Small intestine (tissue), 7 donors: ENCODE measurements around the gene GNAS-AS1. TPM values are rescaled to one million over a fixed set of nuclear protein-coding genes. Genes with fewer than 3 reads are reported as not detected.

Experiments
- DNase-seq, 2 donors: peaks; one replicate each; pipeline versions ENCODE4 v3.0.0 to v3.0.0-alpha.2; 2013
- FAIRE-seq: peaks from 2 replicates; lab custom pipeline; 2012; peaks lifted over from hg19 to GRCh38; lab: Jason Lieb, UNC
- H3K27ac ChIP-seq, 3 donors: one replicate each; pipeline ENCODE4 v1.5.1; 2013; ENCODE audit warnings: low read length in 2 of 3, mild to moderate bottlenecking in 2 of 3, control low read depth in 1 of 3, inconsistent platforms in 1 of 3, low read depth in 1 of 3, moderate library complexity in 1 of 3
- H3K27me3 ChIP-seq, 3 donors: one replicate each; pipeline ENCODE4 v1.6.1; 2013; ENCODE audit warnings: low read length in 3 of 3, inconsistent platforms in 1 of 3; ENCODE audit not compliant: control insufficient read depth in 3 of 3, insufficient read depth in 3 of 3
- H3K36me3 ChIP-seq, 3 donors: one replicate each; pipeline ENCODE4 v1.6.1; 2013; ENCODE audit warnings: low read length in 3 of 3, inconsistent platforms in 1 of 3, low read depth in 1 of 3, mild to moderate bottlenecking in 1 of 3, moderate library complexity in 1 of 3; ENCODE audit not compliant: control insufficient read depth in 3 of 3, insufficient read depth in 2 of 3
- H3K4me1 ChIP-seq, 3 donors: one replicate each; pipeline ENCODE4 v1.6.1; 2013; ENCODE audit warnings: low read length in 2 of 3, inconsistent platforms in 1 of 3, low read depth in 1 of 3, mild to moderate bottlenecking in 1 of 3, moderate library complexity in 1 of 3; ENCODE audit not compliant: control insufficient read depth in 3 of 3, insufficient read depth in 2 of 3
- H3K4me3 ChIP-seq, 3 donors: one replicate each; pipeline ENCODE4 v1.5.1; 2013; ENCODE audit warnings: low read length in 3 of 3, control low read depth in 1 of 3, inconsistent platforms in 1 of 3, low read depth in 1 of 3, mild to moderate bottlenecking in 1 of 3, moderate library complexity in 1 of 3
- H3K9me3 ChIP-seq, 2 donors: one replicate each; pipeline ENCODE4 v1.6.1; 2013; ENCODE audit warnings: low read depth in 1 of 2, low read length in 1 of 2; ENCODE audit not compliant: control insufficient read depth in 2 of 2, insufficient read depth in 1 of 2
- WGBS, 3 donors: extraction: QIAGEN DNeasy Blood & Tissue Kit; methylation state at CpG; one replicate each; pipeline ENCODE4 v1.1.7; 2013; 5-methylcytosine and 5-hydroxymethylcytosine counted together
- polyA plus RNA-seq, 4 donors: library from polyadenylated mRNA; stranded (reverse) in 3 of 4; unstranded in 1 of 4; fragments of 200-250 nt in 3 of 4; fragments of 120-200 nt in 1 of 4; gene quantifications; one replicate each; pipeline versions ENCODE4 v1.2.1 to v1.2.3, GENCODE V29; 2013
- donor health status: healthy with polysubstance abuse.
- donor health status: control.
- donor health status: control.
- donor health status: Bipolar disorder and iron deficiency.
- donor health status: healthy.

GNAS-AS1 gene
- polyA plus RNA-seq, 4 donors, result 0.37 to 0.38 TPM; not detected in 2

GRCh38 chr20:58880994-58881752 is 30.5 kb upstream of the GNAS-AS1 start:
- no peak overlapping the region for H3K27ac ChIP-seq
- DNase-seq, result no peak
- 81 to 90% (median 83%) methylated on average over 9 of the region's 9 CpGs for WGBS, 3 donors
- H3K4me3 ChIP-seq, result no peak overlapping the region
- H3K9me3 ChIP-seq, result peaks cover 0 to 2% of the 10 kb centered on the region in 2 donors
- H3K27me3 ChIP-seq, result no peaks in the 10 kb centered on the region
- FAIRE-seq, result no peak
- no peaks in the 10 kb centered on the region for H3K36me3 ChIP-seq
- H3K4me1 ChIP-seq, result no peaks in the 10 kb centered on the region

- Histone ChIP-seq H3K4me1 (no peaks in the 10 kb centered on the region), H3K9me3 (peaks cover 0 to 2% of the 10 kb centered on the region in 2 donors), H3K27ac (no peak overlapping the region), H3K27me3 (no peaks in the 10 kb centered on the region), H3K4me3 (no peak overlapping the region), H3K36me3 (no peaks in the 10 kb centered on the region)
- 84 to 96% (median 95%) methylated on average over 1 of the region's 1 CpG for WGBS, 3 donors
- no peak for FAIRE-seq
- DNase-seq, result no peak
These were observed 29.7 kb upstream of the GNAS-AS1 start for GRCh38 chr20:58880441-58880840.

GRCh38 chr20:58878399-58878798 is 27.7 kb upstream of the GNAS-AS1 start:
- Histone ChIP-seq H3K27me3 (no peaks in the 10 kb centered on the region), H3K9me3 (no peaks in the 10 kb centered on the region), H3K4me3 (no peak overlapping the region), H3K36me3 (no peaks in the 10 kb centered on the region), H3K4me1 (no peaks in the 10 kb centered on the region), H3K27ac (no peak overlapping the region)
- DNase-seq, result no peak
- WGBS, 3 donors, result 85 to 92% (median 88%) methylated on average over 4 of the region's 4 CpGs
- FAIRE-seq, result no peak

GRCh38 chr20:58877976-58878360 is 27.3 kb upstream of the GNAS-AS1 start:
- no peak overlapping the region for H3K27ac ChIP-seq
- WGBS, 3 donors, result 73 to 85% (median 76%) methylated on average over 4 of the region's 4 CpGs
- H3K36me3 ChIP-seq, result no peaks in the 10 kb centered on the region
- no peaks in the 10 kb centered on the region for H3K4me1 ChIP-seq
- no peaks in the 10 kb centered on the region for H3K9me3 ChIP-seq
- no peak for FAIRE-seq
- no peak overlapping the region for H3K4me3 ChIP-seq
- peak in 1 of 2 donors; percentile 15 for DNase-seq
- no peaks in the 10 kb centered on the region for H3K27me3 ChIP-seq

GRCh38 chr20:58877050-58877975 is 26.6 kb upstream of the GNAS-AS1 start:
- H3K4me3 ChIP-seq, result no peak overlapping the region
- no peaks in the 10 kb centered on the region for H3K4me1 ChIP-seq
- 81 to 85% (median 85%) methylated on average over 11 of the region's 11 CpGs for WGBS, 3 donors
- H3K27me3 ChIP-seq, result no peaks in the 10 kb centered on the region
- DNase-seq (no peak), FAIRE-seq (no peak)
- H3K9me3 ChIP-seq, result no peaks in the 10 kb centered on the region
- H3K27ac ChIP-seq, result no peak overlapping the region
- no peaks in the 10 kb centered on the region for H3K36me3 ChIP-seq

- Histone ChIP-seq H3K27me3 (no peaks in the 10 kb centered on the region), H3K36me3 (no peaks in the 10 kb centered on the region), H3K9me3 (no peaks in the 10 kb centered on the region), H3K4me1 (no peaks in the 10 kb centered on the region), H3K27ac (no peak overlapping the region), H3K4me3 (no peak overlapping the region)
- DNase-seq (no peak), FAIRE-seq (no peak)
- 76 to 78% (median 76%) methylated on average over 7 of the region's 7 CpGs for WGBS, 3 donors
These were observed 25.7 kb upstream of the GNAS-AS1 start for GRCh38 chr20:58876437-58876836.

- Histone ChIP-seq H3K9me3 (no peaks in the 10 kb centered on the region), H3K36me3 (no peaks in the 10 kb centered on the region), H3K4me3 (no peak overlapping the region), H3K27ac (no peak overlapping the region), H3K27me3 (no peaks in the 10 kb centered on the region), H3K4me1 (no peaks in the 10 kb centered on the region)
- WGBS, 3 donors, result 91 to 92% (median 92%) methylated on average over 12 of the region's 12 CpGs
- DNase-seq (no peak), FAIRE-seq (no peak)
These were observed 24.9 kb upstream of the GNAS-AS1 start for GRCh38 chr20:58875541-58876134.

- WGBS, 3 donors, result 90 to 95% (median 93%) methylated on average over 3 of the region's 3 CpGs
These were observed 24.4 kb upstream of the GNAS-AS1 start for GRCh38 chr20:58875111-58875510.

More at GRCh38 chr20:58875111-58875510, 24.4 kb upstream of the GNAS-AS1 start:
- Histone ChIP-seq H3K4me1 (no peaks in the 10 kb centered on the region), H3K27ac (no peak overlapping the region), H3K9me3 (no peaks in the 10 kb centered on the region), H3K27me3 (no peaks in the 10 kb centered on the region), H3K36me3 (no peaks in the 10 kb centered on the region), H3K4me3 (no peak overlapping the region)
- FAIRE-seq, result no peak
- no peak for DNase-seq
